HG02852 (cell line): Measurements from ENCODE around the gene B4GALNT4.
"Not testable (repeated sequence)": the region's sequence is repeated elsewhere in the genome, so short reads cannot be mapped to it uniquely, and the experiment has no call there.

Experiments used
- ATAC-seq: cut with Tn5 transposase; IDR thresholded peaks from one replicate; pipeline ENCODE4 v1.9.1; 2021; ENCODE audit warnings: mild to moderate bottlenecking, moderate library complexity; ENCODE audit not compliant: unreplicated experiment

The B4GALNT4 gene

DNA sequence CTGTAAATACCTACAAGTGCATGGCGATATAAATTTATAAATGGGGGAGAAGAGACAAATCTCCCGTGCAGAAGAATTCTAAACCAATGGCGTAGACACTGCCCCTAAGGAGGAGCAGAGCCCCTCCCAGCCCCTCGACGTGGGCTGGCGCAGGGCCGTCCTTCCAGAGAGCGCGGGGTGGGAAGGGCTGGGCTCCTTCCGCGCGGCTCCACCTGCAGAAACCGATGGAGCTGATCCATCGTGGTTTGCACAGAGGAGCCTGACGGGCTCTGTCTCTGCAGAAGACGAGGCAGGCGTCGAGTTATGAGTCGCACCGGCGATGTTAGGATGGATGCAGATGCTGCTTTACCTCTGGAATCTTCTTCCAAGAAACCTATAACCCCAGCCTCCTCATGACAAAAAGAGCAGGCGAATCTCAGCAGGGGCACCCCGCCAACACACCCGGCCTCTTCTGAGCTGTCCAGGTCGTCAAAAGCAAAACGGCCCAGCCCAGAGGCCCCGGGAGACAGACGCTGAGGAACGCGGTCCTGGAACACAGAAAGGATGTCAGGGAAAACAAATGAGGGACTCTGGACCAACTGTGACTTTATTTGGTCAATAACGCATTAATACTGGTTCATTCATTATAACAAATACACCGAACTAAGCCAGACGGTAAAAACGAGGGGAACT is 11.0 kb upstream of the B4GALNT4 start:
- ATAC-seq, result no peak

DNA sequence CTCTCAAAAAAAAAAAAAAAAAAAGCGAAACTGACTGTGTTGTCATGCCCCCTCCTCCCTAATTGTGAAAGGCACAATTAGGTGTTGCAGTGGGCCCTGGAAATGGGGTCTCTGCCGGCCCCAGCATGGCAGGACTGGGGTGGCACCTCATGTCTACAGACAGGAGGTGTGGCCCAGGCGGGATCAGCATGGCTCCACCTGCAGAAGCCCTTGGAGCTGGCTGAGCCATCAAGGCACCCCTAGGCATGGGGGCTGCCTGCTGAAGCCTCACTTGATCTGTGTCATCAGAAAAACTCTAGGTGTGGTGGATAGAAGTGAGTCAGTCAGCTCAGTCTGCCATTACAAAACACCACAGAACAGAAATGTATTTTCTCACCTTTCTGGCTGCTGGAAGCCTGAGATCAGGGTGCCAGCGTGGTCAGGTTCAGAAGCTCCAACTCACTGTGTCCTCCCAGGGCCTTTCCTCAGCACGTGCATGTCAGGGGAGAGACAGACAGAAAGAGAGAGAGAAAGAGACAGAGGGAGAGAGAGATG is 10.1 kb upstream of the B4GALNT4 start:
- no peak for ATAC-seq

DNA sequence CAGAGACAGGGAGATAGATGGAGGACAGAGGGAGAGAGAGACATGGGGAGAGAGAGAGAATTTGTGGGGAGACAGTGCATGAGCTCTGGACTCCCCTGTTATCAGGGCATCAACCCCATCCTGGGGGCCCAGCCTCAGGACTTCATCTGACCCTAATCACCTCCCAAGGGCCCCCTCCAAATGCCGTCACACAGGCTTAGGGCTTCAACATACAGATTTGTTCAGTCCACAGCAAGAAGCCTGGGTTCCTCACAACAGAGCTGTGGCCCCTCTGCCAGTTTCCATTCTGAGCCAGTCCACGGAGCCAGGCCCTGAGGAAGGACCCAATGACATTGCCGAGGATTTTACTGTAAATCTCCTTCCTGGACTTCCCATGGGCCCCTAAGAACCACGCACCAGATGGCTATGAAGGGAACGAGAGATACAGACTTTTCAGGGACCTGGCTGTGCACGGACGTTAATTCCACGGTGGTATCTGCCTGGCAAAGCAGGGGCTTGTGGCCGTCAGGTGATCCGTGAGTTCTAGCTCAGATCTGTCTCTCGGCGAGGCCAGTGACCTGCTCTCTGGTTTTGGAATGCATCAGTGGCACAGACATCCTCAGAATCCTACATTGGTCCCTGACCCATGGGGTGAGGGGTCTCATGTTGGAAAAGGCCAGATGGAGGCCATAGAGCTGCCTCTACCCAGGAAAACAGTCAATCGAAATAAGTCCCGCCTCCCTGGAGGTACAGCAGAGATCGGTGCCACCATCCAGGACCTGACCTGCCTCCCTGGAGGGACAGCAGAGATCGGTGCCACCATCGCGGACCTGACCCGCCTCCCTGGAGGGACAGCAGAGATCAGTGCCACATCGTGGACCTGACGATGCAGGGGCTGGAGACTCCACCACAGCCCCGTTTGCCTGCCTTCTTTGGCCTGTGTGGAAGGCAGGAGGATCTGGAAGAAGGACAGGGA is 8.7 kb upstream of the B4GALNT4 start:
- no peak for ATAC-seq

DNA sequence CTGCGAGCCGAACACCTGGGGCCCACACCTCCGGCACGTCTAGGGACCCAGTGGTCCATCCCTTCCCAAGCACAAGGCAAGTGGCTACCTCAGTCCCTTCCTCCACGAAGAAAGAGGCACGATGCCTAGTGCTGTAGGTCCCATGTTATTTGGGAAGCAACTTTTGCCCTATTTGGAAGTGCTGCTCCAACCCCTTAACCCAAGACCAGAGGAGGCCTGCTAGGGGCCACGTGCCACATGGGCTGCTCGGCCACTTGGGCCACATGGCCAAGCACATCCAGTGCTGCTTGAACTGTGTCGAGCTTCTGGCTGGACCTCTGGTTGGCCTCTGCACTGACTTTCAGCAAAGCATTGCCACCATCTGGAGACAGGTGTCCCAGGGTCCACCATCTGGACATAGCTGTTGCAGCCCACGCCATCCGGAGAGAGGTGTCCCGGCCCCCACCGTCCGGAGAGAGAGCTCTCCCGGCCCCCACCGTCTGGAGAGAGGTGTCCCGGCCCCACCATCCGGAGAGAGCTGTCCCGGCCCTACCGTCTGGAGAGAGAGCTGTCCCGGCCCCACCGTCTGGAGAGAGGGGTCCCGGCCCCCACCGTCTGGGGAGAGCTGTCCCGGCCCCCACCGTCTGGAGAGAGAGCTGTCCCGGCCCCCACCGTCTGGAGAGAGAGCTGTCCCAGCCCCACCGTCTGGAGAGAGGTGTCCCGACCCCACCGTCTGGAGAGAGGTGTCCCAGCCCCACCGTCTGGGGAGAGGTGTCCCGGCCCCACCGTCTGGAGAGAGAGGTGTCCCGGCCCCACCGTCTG is 6.5 kb upstream of the B4GALNT4 start:
- ATAC-seq, result no peak

DNA sequence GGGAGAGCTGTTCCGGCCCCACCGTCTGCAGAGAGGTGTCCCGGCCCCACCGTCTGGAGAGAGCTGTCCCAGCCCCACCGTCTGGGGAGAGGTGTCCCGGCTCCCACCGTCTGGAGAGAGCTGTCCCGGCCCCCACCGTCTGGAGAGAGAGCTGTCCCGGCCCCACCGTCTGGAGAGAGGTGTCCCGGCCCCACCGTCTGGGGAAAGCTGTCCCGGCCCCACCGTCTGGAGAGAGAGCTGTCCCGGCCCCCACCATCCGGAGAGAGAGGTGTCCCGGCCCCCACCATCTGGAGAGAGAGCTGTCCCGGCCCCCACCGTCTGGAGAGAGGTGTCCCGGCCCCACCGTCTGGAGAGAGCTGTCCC is 5.9 kb upstream of the B4GALNT4 start:
- not testable (repeated sequence) for ATAC-seq

DNA sequence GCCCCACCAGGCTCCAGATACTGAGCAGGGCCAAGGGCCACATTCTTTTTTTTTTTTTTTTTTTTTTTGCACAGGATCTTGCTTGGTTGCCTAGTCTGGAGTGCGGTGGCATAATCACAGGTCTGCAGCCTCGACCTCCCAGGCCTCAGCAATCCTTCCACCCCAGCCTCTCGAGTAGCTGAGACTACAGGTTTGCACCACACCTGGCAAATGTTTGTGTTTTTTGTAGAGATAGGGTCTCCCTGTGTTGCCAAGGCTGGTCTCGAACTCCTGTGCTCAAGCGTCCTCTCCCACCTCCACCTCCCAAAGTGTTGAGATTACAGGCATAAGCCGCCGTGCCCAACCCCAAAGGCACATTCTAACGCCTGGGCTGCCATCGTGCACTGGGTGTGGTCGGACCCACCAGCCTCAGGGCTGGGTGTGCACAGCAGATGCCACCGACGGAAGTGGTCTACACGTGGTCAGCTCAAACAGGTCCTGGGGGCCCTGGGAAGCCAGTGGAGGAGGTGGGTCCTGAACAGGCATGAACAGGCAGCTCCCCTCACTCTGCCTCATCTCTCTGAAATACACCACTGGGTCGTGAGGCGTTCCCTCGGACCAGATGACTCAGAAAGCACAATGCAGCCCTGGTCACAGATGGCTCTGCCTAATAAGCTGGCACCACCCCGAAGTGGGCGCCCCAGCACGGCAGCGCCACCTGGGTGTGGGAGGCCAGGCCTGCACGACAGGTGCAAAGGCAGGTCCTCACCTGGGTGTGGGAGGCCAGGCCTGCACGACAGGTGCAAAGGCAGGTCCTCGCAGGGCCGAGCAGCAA is 5.1 kb upstream of the B4GALNT4 start:
- ATAC-seq, result no peak

DNA sequence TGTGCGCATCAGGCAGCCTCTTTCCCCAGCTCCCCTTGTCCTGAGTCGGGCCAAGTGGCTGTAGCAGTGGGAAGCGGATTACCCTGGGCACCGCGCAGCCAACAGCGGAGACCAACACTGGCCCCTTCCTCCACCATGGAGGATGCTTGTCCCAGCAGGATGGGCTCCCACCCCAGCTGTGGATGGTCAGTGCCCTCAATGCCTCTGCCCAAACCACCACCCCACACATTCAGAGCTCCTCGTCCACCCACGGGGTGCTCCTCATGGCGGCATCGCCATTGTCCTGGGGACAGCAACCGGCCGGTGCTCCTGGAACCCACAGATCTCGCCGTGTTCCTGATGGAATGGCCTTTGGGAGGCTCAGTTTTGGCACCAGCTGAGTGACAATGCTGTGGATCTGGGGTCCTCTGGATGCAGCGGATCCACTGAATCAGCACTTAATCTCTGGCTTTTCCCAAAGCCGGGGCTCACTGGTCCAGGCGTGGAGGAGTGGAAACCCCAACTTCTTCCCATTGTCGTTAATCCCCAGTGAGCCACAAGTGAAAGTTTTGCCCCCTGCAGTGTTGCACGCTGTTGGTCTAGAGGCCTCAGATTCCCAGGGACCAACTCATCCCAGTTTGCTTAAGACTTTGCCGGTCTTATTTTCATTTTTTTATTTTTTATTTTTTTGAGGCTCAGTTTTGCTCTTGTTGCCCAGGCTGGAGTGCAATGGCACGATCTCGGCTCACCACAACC is 4.1 kb upstream of the B4GALNT4 start:
- no peak for ATAC-seq

DNA sequence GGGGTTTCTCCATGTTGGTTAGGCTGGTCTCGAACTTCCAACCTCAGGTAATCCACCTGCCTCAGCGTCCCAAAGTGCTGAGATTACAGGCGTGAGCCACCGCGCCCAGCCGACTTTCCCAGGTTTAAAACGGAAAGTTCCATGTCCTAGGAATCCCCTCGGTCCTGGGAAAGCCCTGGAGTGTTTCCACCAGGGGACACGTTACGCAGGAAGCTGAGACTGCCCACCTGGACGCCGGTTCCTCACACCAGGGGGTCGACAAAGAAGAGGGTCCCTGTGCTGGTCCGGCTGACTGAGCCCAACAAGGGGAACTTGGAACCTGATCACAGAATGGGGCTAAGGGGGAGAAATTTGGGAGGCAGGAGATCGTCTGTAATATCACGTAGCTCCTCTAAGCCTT is 3.5 kb upstream of the B4GALNT4 start:
- ATAC-seq, result no peak

DNA sequence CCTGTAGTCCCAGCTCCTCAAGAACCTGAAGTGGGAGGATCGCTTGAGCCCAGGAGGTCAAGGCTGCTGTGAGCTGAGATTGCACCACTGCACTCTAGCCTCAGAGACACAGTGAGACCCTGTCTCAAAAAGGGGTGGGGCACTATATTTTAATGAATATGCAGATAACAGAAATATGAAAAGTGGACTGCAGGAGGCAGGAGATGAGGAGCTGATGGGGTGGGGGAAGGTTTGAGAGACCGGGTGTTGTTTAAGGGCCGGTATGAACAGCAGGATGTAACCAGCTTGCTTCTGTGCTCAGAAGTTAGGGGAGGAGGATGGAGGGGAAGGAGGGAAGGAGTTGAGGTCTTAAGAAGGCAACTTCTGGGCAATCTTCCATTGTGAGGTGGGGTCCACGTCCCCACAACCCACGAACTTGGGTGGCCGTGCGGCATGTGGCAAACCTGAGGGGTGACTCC is 1.3 kb upstream of the B4GALNT4 start:
- no peak for ATAC-seq

DNA sequence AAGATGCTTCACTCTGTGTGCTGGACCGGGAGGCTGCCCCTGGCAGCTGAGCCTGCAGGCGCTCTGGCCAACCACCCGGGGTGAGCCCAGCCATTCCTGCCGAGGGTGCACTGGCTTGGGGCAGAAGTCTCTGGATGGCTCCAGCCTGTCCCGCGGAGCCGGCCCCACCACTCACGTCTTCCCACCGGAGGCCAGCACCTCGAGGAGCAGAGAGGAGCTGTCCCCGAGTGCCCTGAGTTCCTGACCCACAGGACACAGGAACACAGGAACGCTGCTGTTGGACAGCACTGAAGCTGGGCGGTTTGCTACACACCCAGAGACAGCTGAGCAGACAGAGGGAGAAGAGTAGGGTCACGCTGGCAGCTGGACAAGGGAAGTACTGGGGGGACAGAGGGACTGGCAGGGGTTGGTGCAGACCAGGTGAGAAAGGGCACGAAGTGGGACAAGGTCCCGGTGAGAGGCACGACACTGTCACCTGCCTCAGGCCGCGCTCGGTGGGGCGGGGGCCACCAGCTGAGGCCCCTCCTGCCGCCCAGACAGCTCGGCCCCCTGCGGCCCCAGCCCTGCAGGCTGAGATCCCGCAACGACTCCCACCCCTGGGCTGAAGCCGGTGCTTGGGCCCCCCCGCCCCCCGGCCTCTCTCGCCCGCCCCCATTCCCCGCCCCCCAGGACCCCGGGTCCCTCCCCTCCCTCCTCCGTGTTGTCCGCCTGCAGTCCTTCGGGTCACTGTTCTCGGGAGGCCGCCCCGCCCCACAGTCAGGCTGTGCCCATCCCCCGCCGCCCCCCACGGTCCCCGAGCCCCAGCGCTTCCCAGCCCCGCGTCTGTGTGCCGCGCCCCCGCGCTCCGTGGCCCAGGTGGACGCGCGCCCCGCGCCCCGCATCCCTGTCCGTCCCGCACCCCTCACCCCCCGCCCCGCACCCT is 624 bp upstream of the B4GALNT4 start:
- ATAC-seq, result no peak

DNA sequence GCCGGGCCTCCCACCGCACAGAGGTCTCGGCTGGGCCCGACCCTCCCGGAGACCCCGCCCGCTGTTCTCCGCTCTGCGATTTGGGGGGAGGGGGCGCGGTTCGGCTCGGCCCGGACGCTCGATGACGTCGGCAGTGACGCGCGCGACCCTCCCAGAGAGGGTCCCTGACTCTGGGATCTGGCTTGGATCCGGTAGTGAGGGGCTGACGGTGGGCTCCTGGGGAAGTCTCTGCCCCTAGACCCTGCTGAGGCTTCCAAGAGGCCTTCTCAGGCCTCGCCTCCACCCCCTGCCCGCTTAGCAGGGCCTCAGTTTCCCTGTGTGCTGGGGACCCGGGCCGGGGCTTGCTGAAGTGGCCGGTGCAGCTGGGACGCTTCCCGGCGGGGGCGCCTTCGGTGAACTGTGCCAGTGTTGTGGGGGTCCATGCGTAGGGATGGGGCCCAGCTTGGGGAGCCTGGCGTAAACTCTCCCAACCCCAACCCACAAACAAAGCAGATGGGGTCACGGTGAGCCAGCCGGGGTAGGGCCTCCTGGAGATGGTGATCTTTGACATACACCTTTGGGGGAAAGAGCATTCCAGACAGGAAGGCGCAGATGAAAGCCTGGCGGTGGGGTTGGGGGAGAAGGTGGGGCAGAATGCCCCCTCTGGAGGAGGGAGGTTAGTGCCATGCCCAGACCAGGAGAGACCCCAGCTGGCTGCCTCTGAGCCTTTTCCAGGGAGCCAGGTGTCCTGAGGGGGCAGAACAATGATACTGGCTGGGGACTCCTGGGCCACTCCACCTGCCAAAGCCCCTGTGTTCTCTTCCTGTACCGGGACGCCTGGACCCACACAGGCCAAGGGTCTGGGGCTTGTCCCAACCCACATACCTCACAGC is 1.0 kb downstream of the B4GALNT4 start:
- no peak for ATAC-seq

DNA sequence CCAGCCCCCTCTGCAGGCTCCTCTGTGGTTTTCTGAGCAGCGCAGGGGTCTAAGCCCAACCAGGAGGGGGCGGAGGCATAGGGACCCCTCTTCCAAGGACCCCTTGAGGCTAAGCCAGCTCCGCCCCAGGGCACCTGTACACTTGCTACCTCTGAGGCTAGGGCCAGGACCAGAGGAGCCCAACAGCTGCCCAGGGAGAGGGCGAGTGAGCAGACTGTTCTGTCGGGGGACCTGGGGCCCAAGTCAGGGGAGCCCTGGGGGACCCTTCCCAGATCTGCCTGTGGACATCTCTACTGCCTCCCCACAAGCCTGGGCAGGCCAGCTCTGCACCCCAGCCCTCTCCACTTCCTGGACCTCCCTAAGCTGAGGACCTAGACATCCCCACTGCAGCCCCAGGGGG is 1.8 kb downstream of the B4GALNT4 start:
- no peak for ATAC-seq

DNA sequence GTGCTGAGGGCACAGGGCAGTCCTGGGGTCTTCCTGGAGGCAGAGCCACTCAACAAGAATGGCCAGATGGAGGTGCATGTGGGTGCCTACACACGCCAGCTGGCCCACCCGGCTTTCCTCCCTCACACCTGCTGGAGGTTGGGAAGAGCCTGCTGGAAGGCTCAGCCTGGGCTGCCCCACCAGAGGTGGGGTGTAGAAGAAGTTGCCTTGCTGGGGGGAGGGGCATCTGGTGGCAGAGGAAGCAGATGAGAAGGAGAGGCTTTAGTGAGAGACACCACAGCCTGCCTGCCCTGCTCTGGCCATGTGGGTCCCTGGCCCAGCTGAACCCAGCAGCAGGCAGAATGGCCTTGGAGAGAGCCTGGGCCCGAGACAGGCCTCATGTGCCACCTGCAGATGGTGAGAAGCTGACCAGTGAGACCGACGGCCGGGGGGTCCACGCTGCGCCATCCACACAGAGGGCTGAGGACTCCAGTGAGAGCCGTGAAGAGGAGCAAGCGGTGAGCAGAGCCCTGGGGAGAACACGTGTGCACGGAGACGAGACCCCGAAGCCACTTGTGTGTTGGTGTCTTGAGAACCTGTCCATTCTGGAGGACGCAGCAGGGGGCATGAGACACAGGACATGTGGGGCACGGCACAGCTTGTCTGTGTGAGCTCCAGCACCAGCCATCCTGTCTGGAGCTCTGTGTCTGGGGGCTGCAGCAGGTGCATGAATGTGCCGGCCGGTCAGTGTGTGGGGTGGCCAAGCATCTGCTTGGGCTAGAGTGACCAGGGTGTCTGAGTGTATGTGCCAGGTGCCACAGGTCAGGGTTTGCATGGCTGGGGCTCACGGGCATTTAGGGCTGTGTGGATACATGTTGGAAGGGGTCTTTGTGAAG is 2.7 kb downstream of the B4GALNT4 start:
- ATAC-seq, result no peak

DNA sequence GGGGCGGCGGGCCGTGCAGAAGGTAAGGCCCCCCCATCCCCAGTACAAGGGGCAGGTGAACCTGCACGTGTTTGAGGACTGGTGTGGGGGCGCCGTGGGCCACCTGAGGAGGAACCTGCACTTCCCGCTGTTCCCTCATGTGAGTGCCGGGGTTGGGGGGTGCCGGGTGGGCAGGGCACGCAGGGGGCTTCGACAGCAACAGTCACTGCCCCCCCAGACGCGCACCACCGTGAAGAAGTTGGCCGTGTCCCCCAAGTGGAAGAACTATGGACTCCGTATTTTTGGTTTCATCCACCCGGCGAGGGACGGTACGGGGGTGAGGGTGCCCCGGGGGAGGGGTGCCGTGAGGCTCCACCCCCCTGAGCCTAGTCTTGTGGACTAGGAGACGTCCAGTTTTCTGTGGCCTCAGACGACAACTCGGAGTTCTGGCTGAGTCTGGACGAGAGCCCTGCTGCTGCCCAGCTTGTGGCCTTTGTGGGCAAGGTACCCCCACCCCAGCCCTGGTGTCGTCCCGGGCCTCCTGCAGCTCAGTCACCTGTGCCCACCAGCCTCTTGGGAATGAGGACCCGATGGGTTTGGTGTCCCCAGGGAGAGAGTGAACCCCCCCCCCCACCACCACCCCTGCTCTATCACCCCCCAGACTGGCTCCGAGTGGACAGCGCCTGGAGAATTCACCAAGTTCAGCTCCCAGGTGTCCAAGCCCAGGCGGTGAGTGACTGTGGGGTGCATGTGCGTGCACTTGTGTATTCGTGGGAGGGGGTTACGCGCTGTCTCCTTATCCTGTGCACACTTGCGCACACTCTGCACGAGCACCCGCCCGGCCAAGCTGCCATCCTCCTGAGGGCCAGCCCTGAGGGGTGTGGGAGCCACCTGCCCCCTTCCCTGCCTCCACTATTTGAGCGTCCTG is 3.8 kb downstream of the B4GALNT4 start:
- no peak for ATAC-seq

DNA sequence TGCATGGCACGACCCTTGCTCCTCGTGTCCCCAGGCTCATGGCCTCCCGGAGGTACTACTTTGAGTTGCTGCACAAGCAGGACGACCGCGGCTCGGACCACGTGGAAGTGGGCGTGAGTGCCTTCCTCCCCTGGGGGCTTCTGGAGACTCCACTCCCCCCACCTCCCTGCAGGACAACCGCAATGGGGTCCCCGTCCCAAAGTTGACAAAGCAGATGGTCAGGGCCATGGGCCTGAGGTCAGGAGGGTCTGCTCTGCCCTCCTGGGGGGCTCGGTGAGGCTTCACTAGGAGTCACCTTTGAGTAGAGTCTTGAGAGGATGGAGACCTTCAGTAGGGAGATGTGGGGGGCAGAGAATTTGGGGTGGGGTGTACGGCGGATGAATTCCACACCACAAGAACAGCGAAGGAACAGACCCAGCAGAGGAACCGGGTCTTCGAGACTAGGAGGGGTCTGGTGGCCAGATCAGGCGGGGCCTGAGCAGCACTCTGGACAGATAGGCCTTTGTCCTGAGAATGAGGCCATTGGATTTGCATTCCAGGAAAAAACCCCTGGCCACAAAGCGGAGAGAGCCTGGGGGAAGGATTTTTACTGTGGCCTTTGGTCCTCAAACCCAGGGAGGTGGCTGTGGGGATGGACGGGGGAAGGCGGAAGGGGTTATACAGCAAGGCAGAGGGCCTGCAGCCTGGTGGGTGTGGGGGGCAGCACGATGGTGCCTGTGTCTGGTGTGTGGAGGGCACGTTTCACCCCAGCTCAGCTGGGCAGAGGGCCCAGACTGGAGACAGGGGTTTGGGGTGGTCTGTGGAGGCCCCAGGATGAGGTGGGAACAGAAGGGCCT is 4.6 kb downstream of the B4GALNT4 start:
- no peak for ATAC-seq
